ENCODE results near the gene HYLS1.

DNA sequence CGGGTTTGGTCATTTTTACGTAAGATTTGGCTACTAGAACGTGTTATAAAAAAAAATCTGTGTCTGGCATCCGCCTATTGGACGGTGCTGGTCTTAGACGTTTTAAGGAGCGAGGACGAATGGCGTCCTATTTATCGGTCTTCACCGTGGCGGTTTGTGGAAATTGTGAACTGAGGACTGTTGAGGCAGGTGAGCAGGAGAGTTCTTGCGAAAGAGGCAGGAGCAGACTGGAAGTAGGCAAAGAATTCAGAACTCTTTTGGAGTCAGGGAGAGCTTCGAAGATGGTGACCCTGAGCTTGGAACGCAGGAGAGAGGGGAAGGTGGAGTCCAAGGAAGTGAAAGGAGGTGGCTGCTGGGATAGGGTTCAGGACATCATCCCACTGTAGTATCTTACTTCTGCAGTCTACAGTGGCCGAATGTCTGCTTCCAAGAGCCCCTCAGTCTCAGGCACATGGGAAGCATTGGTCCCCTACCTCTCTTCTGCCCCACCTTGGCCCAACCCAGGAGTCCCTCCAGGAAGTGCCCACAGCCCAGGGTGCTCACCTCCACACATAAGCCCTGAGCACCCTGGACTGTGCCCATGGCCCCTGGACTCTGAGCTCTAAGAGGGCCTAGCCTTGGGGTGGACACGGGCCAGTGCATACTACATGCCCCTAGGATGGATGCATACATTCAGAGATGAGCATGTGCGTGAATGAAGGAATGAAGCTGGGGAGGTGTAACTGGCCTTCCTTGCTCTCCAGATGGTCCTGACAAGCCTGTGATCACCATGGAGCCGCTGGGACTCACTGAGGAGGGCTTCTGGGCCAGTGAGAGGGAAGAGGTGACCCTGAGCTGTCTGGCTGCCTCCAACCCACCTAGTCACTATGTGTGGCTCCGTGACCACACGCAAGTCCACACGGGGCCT is 62.1 kb downstream of the HYLS1 start:
- TF ChIP-seq CTCF (IDR thresholded peaks at IDR 0.05; ENCODE audit: low read depth, low read length, poor library complexity, severe bottlenecking) (no peak), EZH2phosphoT487 (IDR thresholded peaks at IDR 0.05; ENCODE audit: borderline replicate concordance, low read length) (no peak)

All from DOHH2 (cell line).